ENCODE results near the gene CNKSR2.
"Not testable (repeated sequence)": the region's sequence is repeated elsewhere in the genome, so short reads cannot be mapped to it uniquely, and the experiment has no call there.

Gene CNKSR2

GRCh38 chrX:21490341-21490740, 116.1 kb downstream of the CNKSR2 start:
- Mint-ChIP-seq H3K36me3 (ENCODE audit: low read depth) (no peaks in the 10 kb centered on the region), H3K27ac (no peak overlapping the region)

GRCh38 chrX:21493226-21493830, 119.1 kb downstream of the CNKSR2 start:
- Mint-ChIP-seq H3K4me3 (no peak overlapping the region), H3K27ac (no peak overlapping the region), H3K36me3 (ENCODE audit: low read depth) (no peaks in the 10 kb centered on the region), H3K4me1 (ENCODE audit: low read depth) (no peaks in the 10 kb centered on the region), H3K9me3 (no peaks in the 10 kb centered on the region), H3K27me3 (no peaks in the 10 kb centered on the region)

More at GRCh38 chrX:21490341-21490740, 116.1 kb downstream of the CNKSR2 start:
- no peak overlapping the region for H3K4me3 Mint-ChIP-seq
- H3K9me3 Mint-ChIP-seq = no peaks in the 10 kb centered on the region
- no peaks in the 10 kb centered on the region for H3K4me1 Mint-ChIP-seq (ENCODE audit: low read depth)
- no peaks in the 10 kb centered on the region for H3K27me3 Mint-ChIP-seq

GRCh38 chrX:21503593-21503992, 129.4 kb downstream of the CNKSR2 start:
- Mint-ChIP-seq H3K4me1 (ENCODE audit: low read depth) (peaks cover 5% of the 10 kb centered on the region), H3K36me3 (ENCODE audit: low read depth) (no peaks in the 10 kb centered on the region), H3K27me3 (no peaks in the 10 kb centered on the region), H3K27ac (no peak overlapping the region), H3K4me3 (no peak overlapping the region), H3K9me3 (no peaks in the 10 kb centered on the region)

- Mint-ChIP-seq H3K4me3 (no peak overlapping the region), H3K27ac (no peak overlapping the region), H3K4me1 (ENCODE audit: low read depth) (peaks cover 5% of the 10 kb centered on the region), H3K9me3 (no peaks in the 10 kb centered on the region), H3K36me3 (ENCODE audit: low read depth) (no peaks in the 10 kb centered on the region), H3K27me3 (no peaks in the 10 kb centered on the region)
Measured at GRCh38 chrX:21509912-21510311, 135.7 kb downstream of the CNKSR2 start.

- Mint-ChIP-seq H3K4me3 (no peak overlapping the region), H3K27ac (no peak overlapping the region), H3K27me3 (no peaks in the 10 kb centered on the region), H3K9me3 (no peaks in the 10 kb centered on the region), H3K4me1 (ENCODE audit: low read depth) (peaks cover 3% of the 10 kb centered on the region), H3K36me3 (ENCODE audit: low read depth) (no peaks in the 10 kb centered on the region)
Measured at GRCh38 chrX:21524008-21524407, 149.8 kb downstream of the CNKSR2 start.

- H3K36me3 Mint-ChIP-seq (ENCODE audit: low read depth) = no peaks in the 10 kb centered on the region
- no peak overlapping the region for H3K27ac Mint-ChIP-seq
Measured at GRCh38 chrX:21528076-21528475, 153.9 kb downstream of the CNKSR2 start.

GRCh38 chrX:21529771-21530170, 155.6 kb downstream of the CNKSR2 start:
- Mint-ChIP-seq H3K4me3 (no peak overlapping the region), H3K27ac (no peak overlapping the region), H3K36me3 (ENCODE audit: low read depth) (peaks cover 13% of the 10 kb centered on the region), H3K27me3 (no peaks in the 10 kb centered on the region), H3K9me3 (peaks cover 3% of the 10 kb centered on the region), H3K4me1 (ENCODE audit: low read depth) (no peaks in the 10 kb centered on the region)

More at GRCh38 chrX:21528076-21528475, 153.9 kb downstream of the CNKSR2 start:
- Mint-ChIP-seq H3K4me3 (no peak overlapping the region), H3K4me1 (ENCODE audit: low read depth) (no peaks in the 10 kb centered on the region), H3K9me3 (no peaks in the 10 kb centered on the region), H3K27me3 (no peaks in the 10 kb centered on the region)

GRCh38 chrX:21544642-21545041, 170.4 kb downstream of the CNKSR2 start:
- not testable (repeated sequence) for H3K27me3 Mint-ChIP-seq; H3K36me3 Mint-ChIP-seq (ENCODE audit: low read depth); H3K4me1 Mint-ChIP-seq (ENCODE audit: low read depth); H3K9me3 Mint-ChIP-seq; H3K4me3 Mint-ChIP-seq; H3K27ac Mint-ChIP-seq

GRCh38 chrX:21559417-21559816, 185.2 kb downstream of the CNKSR2 start:
- H3K27me3 Mint-ChIP-seq = no peaks in the 10 kb centered on the region

GRCh38 chrX:21565025-21565424, 190.8 kb downstream of the CNKSR2 start:
- H3K9me3 Mint-ChIP-seq = no peaks in the 10 kb centered on the region
- no peak overlapping the region for H3K27ac Mint-ChIP-seq
- H3K4me1 Mint-ChIP-seq (ENCODE audit: low read depth) = no peaks in the 10 kb centered on the region
- peaks cover 23% of the 10 kb centered on the region for H3K36me3 Mint-ChIP-seq (ENCODE audit: low read depth)
- no peak overlapping the region for H3K4me3 Mint-ChIP-seq
- H3K27me3 Mint-ChIP-seq = no peaks in the 10 kb centered on the region

More at GRCh38 chrX:21559417-21559816, 185.2 kb downstream of the CNKSR2 start:
- H3K9me3 Mint-ChIP-seq = no peaks in the 10 kb centered on the region
- H3K4me1 Mint-ChIP-seq (ENCODE audit: low read depth) = peaks cover 14% of the 10 kb centered on the region
- peaks cover 12% of the 10 kb centered on the region for H3K36me3 Mint-ChIP-seq (ENCODE audit: low read depth)
- no peak overlapping the region for H3K4me3 Mint-ChIP-seq
- H3K27ac Mint-ChIP-seq = no peak overlapping the region

GRCh38 chrX:21574793-21575192, 200.6 kb downstream of the CNKSR2 start:
- Mint-ChIP-seq H3K27me3 (no peaks in the 10 kb centered on the region), H3K9me3 (peaks cover 4% of the 10 kb centered on the region), H3K36me3 (ENCODE audit: low read depth) (peaks cover 34% of the 10 kb centered on the region), H3K4me3 (no peak overlapping the region), H3K4me1 (ENCODE audit: low read depth) (peaks cover 9% of the 10 kb centered on the region), H3K27ac (no peak overlapping the region)

- peaks cover 12% of the 10 kb centered on the region for H3K36me3 Mint-ChIP-seq (ENCODE audit: low read depth)
- peaks cover 3% of the 10 kb centered on the region for H3K9me3 Mint-ChIP-seq
- H3K27ac Mint-ChIP-seq = no peak overlapping the region
- H3K4me3 Mint-ChIP-seq = no peak overlapping the region
- no peaks in the 10 kb centered on the region for H3K4me1 Mint-ChIP-seq (ENCODE audit: low read depth)
- no peaks in the 10 kb centered on the region for H3K27me3 Mint-ChIP-seq
Measured at GRCh38 chrX:21581479-21581878, 207.3 kb downstream of the CNKSR2 start.

GRCh38 chrX:21586001-21586400, 211.8 kb downstream of the CNKSR2 start:
- Mint-ChIP-seq H3K27me3 (no peaks in the 10 kb centered on the region), H3K4me1 (ENCODE audit: low read depth) (peaks cover 16% of the 10 kb centered on the region), H3K4me3 (no peak overlapping the region), H3K27ac (no peak overlapping the region), H3K9me3 (peaks cover 9% of the 10 kb centered on the region), H3K36me3 (ENCODE audit: low read depth) (peaks cover 18% of the 10 kb centered on the region)

GRCh38 chrX:21590012-21590776, 216.0 kb downstream of the CNKSR2 start:
- no peak overlapping the region for H3K27ac Mint-ChIP-seq
- H3K9me3 Mint-ChIP-seq = peaks cover 6% of the 10 kb centered on the region
- no peaks in the 10 kb centered on the region for H3K27me3 Mint-ChIP-seq
- peaks cover 17% of the 10 kb centered on the region for H3K4me1 Mint-ChIP-seq (ENCODE audit: low read depth)
- no peak overlapping the region for H3K4me3 Mint-ChIP-seq
- H3K36me3 Mint-ChIP-seq (ENCODE audit: low read depth) = peaks cover 21% of the 10 kb centered on the region

GRCh38 chrX:21606002-21606401, 231.8 kb downstream of the CNKSR2 start:
- Mint-ChIP-seq H3K27me3 (no peaks in the 10 kb centered on the region), H3K9me3 (no peaks in the 10 kb centered on the region), H3K27ac (no peak overlapping the region), H3K36me3 (ENCODE audit: low read depth) (peaks cover 8% of the 10 kb centered on the region), H3K4me3 (no peak overlapping the region), H3K4me1 (ENCODE audit: low read depth) (no peaks in the 10 kb centered on the region)

Measured in stimulated activated naive CD8-positive, alpha-beta T cell treated with anti-CD3 and anti-CD28 coated beads, Interleukin-15, Interleukin-2, amounts not matched to agents 100 ng/mL and 50 ng/mL, for 24 hours (primary cell).